VCaP (cell line): ENCODE data around the gene GNAL.
"Not testable (repeated sequence)": the region's sequence is repeated elsewhere in the genome, so short reads cannot be mapped to it uniquely, and the experiment has no call there.

Experiments
- H3K27ac ChIP-seq: fragments of 450-650 bp; 2 replicates; pipeline ENCODE4 v1.5.1; 2017
- CTCF ChIP-seq: fragments of 450-650 bp; conservative IDR thresholded peaks from 2 replicates; pipeline ENCODE4 v1.5.1; 2017; ENCODE audit warnings: mild to moderate bottlenecking, moderate library complexity

GNAL gene

GRCh38 chr18:11909591-11910026 is 220.5 kb downstream of the GNAL start:
- TF ChIP-seq CTCF: no peak
- no peak overlapping the region for H3K27ac ChIP-seq

GRCh38 chr18:11916880-11917279 is 227.8 kb downstream of the GNAL start:
- not testable (repeated sequence) for H3K27ac ChIP-seq

- H3K27ac ChIP-seq: not testable (repeated sequence)
Observed at GRCh38 chr18:11919522-11919921, 230.5 kb downstream of the GNAL start.

GRCh38 chr18:11923450-11923849 is 234.4 kb downstream of the GNAL start:
- TF ChIP-seq CTCF: no peak
- no peak overlapping the region for H3K27ac ChIP-seq

GRCh38 chr18:11925800-11926481 is 236.9 kb downstream of the GNAL start:
- no peak for TF ChIP-seq CTCF
- H3K27ac ChIP-seq: no peak overlapping the region

GRCh38 chr18:11927497-11927896 is 238.4 kb downstream of the GNAL start:
- no peak for TF ChIP-seq CTCF
- H3K27ac ChIP-seq: no peak overlapping the region

GRCh38 chr18:11932393-11932792 is 243.3 kb downstream of the GNAL start:
- H3K27ac ChIP-seq: no peak overlapping the region
- TF ChIP-seq CTCF: no peak
